Endothelial cell of umbilical vein (primary cell): ENCODE measurements around the gene MYO9A. TPM values are rescaled to one million over a fixed set of nuclear protein-coding genes. Genes with fewer than 3 reads are reported as not detected.

Experiments
- BruUV-seq: library from RNA; stranded (reverse); fragments of 400-500 nt; replicated peaks from 2 replicates; lab custom pipeline; 2021; lab: Mats Ljungman, UMichigan
- CTCF ChIA-PET: fragments of 300-600, 350-600 bp; sonication (Branson Sonifier 250); formaldehyde crosslinking; loops from one replicate; lab custom pipeline; 2021; ENCODE audit warnings: antibody characterized with exemption, inconsistent platforms; lab: Charles Lee
- POLR2A ChIA-PET: fragments of 300-600, 350-600 bp; sonication (Branson Sonifier 250); formaldehyde crosslinking; loops from one replicate; lab custom pipeline; 2021; ENCODE audit warnings: antibody characterized with exemption, inconsistent platforms; lab: Charles Lee
- DNase-seq: peaks from one replicate; pipeline ENCODE4 v3.0.0-alpha.2; 2011; ENCODE audit warnings: low read depth, low spot score
- FAIRE-seq: peaks from 2 replicates; lab custom pipeline; 2011; peaks lifted over from hg19 to GRCh38; lab: Jason Lieb, UNC
- H2AFZ ChIP-seq: 2 replicates; pipeline ENCODE4 v1.6.0; 2012; ENCODE audit warnings: low read depth, low read length, control low read depth, inconsistent platforms
- H3K27ac ChIP-seq: 2 replicates; pipeline ENCODE4 v1.5.1; 2011; ENCODE audit warnings: low read depth, mild to moderate bottlenecking, control low read depth, low read length, moderate library complexity; ENCODE audit not compliant: insufficient read depth
- H3K27me3 ChIP-seq, 2 experiments: 2 replicates each; pipeline versions ENCODE4 v1.6.0 to v1.6.1; 2011; ENCODE audit warnings: low read length in 2 of 2, mixed read lengths in 1 of 2; ENCODE audit not compliant: control insufficient read depth in 2 of 2, insufficient read depth in 2 of 2
- H3K36me3 ChIP-seq, 2 experiments: 2 replicates in 1 of 2; 3 replicates in 1 of 2; pipeline ENCODE4 v1.5.1; 2011; ENCODE audit warnings: low read length in 2 of 2, mild to moderate bottlenecking in 1 of 2, moderate library complexity in 1 of 2; ENCODE audit not compliant: control insufficient read depth in 2 of 2, insufficient read depth in 2 of 2; ENCODE audit errors: extremely low read depth in 1 of 2
- H3K4me1 ChIP-seq: 3 replicates; pipeline ENCODE4 v1.5.1; 2011; ENCODE audit warnings: mild to moderate bottlenecking, low read length; ENCODE audit not compliant: control insufficient read depth, insufficient read depth; ENCODE audit errors: extremely low read depth
- H3K4me2 ChIP-seq: 2 replicates; pipeline ENCODE4 v1.6.1; 2011; ENCODE audit warnings: low read length, control low read depth, mixed read lengths; ENCODE audit not compliant: insufficient read depth
- H3K4me3 ChIP-seq, 3 experiments: fragments of 200-600 bp in 1 of 3; sonication (generic), shearing (Covaris generic) in 1 of 3; replicated peaks in 1 of 3; 2 replicates each; pipeline ENCODE4 v1.5.1; 2011 to 2016; ENCODE audit warnings: control low read depth in 3 of 3, low read length in 3 of 3, mild to moderate bottlenecking in 2 of 3, inconsistent platforms in 1 of 3, low read depth in 1 of 3, moderate library complexity in 1 of 3; ENCODE audit not compliant: insufficient read depth in 1 of 3
- H3K79me2 ChIP-seq: 2 replicates; pipeline ENCODE4 v1.6.0; 2012; ENCODE audit warnings: low read length, inconsistent platforms; ENCODE audit not compliant: control insufficient read depth, insufficient read depth
- H3K9ac ChIP-seq: replicated peaks from 2 replicates; pipeline ENCODE3; 2011; ENCODE audit warnings: low read length, control low read depth; ENCODE audit not compliant: insufficient read depth; ENCODE audit errors: extremely low read depth
- H3K9me1 ChIP-seq: replicated peaks from 3 replicates; pipeline ENCODE4 v1.6.0; 2011; ENCODE audit warnings: mild to moderate bottlenecking, low read length; ENCODE audit not compliant: control insufficient read depth, insufficient read depth; ENCODE audit errors: extremely low read depth
- H3K9me3 ChIP-seq: replicated peaks from 2 replicates; pipeline ENCODE4 v1.5.1; 2012; ENCODE audit warnings: low read length, inconsistent platforms; ENCODE audit not compliant: control insufficient read depth, insufficient read depth
- H4K20me1 ChIP-seq: replicated peaks from 2 replicates; pipeline ENCODE3; 2011; ENCODE audit warnings: mild to moderate bottlenecking, low read length; ENCODE audit not compliant: control insufficient read depth, insufficient read depth; ENCODE audit errors: extremely low read depth
- CTCF ChIP-seq, 2 donors: IDR thresholded peaks; 1 replicate in 1 of 2; 2 replicates in 1 of 2; pipeline ENCODE4 v1.5.1; 2011; ENCODE audit warnings: low read length in 2 of 2, mild to moderate bottlenecking in 2 of 2, moderate library complexity in 2 of 2, control low read depth in 1 of 2, inconsistent platforms in 1 of 2, low read depth in 1 of 2; ENCODE audit not compliant: insufficient read depth in 1 of 2; ENCODE audit errors: extremely low read depth in 1 of 2
- EZH2 ChIP-seq: IDR thresholded peaks from 2 replicates; pipeline ENCODE4 v1.6.1; 2012; ENCODE audit warnings: borderline replicate concordance, low read depth, mild to moderate bottlenecking, moderate library complexity, low read length, inconsistent platforms; ENCODE audit not compliant: severe bottlenecking
- FOS ChIP-seq: IDR thresholded peaks from 2 replicates; pipeline ENCODE4 v1.6.1; 2011; ENCODE audit warnings: mild to moderate bottlenecking, low read length, moderate library complexity, borderline replicate concordance; ENCODE audit not compliant: insufficient read depth
- GATA2 ChIP-seq: IDR thresholded peaks from 2 replicates; pipeline ENCODE4 v1.7.0; 2011; ENCODE audit warnings: low read depth, mild to moderate bottlenecking, moderate library complexity, mixed read lengths, low read length; ENCODE audit not compliant: insufficient read length, insufficient read depth
- JUN ChIP-seq: IDR thresholded peaks from 2 replicates; pipeline ENCODE4 v1.6.1; 2011; ENCODE audit warnings: borderline replicate concordance, low read depth; ENCODE audit not compliant: insufficient read length, insufficient read depth
- MAX ChIP-seq: IDR thresholded peaks from 2 replicates; pipeline ENCODE4 v1.6.1; 2011; ENCODE audit not compliant: insufficient read depth, insufficient read length
- MYC ChIP-seq: IDR thresholded peaks from one replicate; pipeline ENCODE4 v1.6.1; 2011; ENCODE audit warnings: mild to moderate bottlenecking, low read depth, low read length
- POLR2A ChIP-seq: IDR thresholded peaks from 2 replicates; pipeline ENCODE4 v1.6.1; 2012; ENCODE audit warnings: low read depth, mild to moderate bottlenecking, control low read depth, low read length
- POLR2AphosphoS5 ChIP-seq: IDR thresholded peaks from 2 replicates; pipeline ENCODE4 v1.6.1; 2012; ENCODE audit warnings: low read depth, mild to moderate bottlenecking, control low read depth, low read length, moderate library complexity; ENCODE audit not compliant: insufficient read depth
- dilution Hi-C: fragments of 300-500 bp; cut with MboI; formaldehyde crosslinking; loops from one replicate; pipeline ENCODE4 v1.15.0; 2019; ENCODE audit warnings: low sequenced_read_pairs; ENCODE audit not compliant: extremely low pct_ligation_motif_present
- intact Hi-C: fragments of 100-400 bp; cut with micrococcal nuclease; formaldehyde crosslinking; loops from one replicate; pipeline ENCODE4 v1.10.0; 2022
- polyA plus RNA-seq, 4 experiments: library from polyadenylated mRNA; depleted of rRNA in 3 of 4; stranded (reverse) in 3 of 4; unstranded in 1 of 4; fragments of >200 nt; gene quantifications; 2 replicates each; pipeline versions ENCODE4 v1.2.1 to v1.2.3, GENCODE V29; 2011 to 2012; ENCODE audit warnings: missing spikeins in 1 of 4
- total RNA-seq: library from RNA; stranded (reverse); gene quantifications from 2 replicates; pipeline ENCODE4 v1.2.3, GENCODE V29; 2021

The MYO9A gene
- total and polyA plus RNA-seq, 2 donors (not counting 3 experiments of a cell fraction or from before 2014, with no cell fraction given): 6.4 to 30.3 TPM

GRCh38 chr15:71815301-71815700, 302.6 kb downstream of the MYO9A start:
- no peaks in the 10 kb centered on the region for H3K27me3 ChIP-seq
- H3K79me2 ChIP-seq: no peaks in the 10 kb centered on the region
- POLR2A ChIA-PET: no interaction called here
- CTCF ChIA-PET: no interaction called here
- H3K9me1 ChIP-seq: no peaks in the 10 kb centered on the region
- no peaks in the 10 kb centered on the region for H3K4me1 ChIP-seq
- no peak overlapping the region for H3K27ac ChIP-seq
- dilution Hi-C loops: no loop called here
- no peak overlapping the region for H3K4me2 ChIP-seq
- intact Hi-C loops: no loop called here
- no TSS peak for BruUV-seq
- H2AFZ ChIP-seq: no peak overlapping the region
- no peak overlapping the region for H3K9ac ChIP-seq
- no peak for DNase-seq
- no peaks in the 10 kb centered on the region for H3K9me3 ChIP-seq
- H3K36me3 ChIP-seq: no peaks in the 10 kb centered on the region
- no peaks in the 10 kb centered on the region for H4K20me1 ChIP-seq
- TF ChIP-seq FOS (no peak), POLR2A (no peak), POLR2AphosphoS5 (no peak), CTCF (IDR thresholded peaks at IDR 0.05; ENCODE audit: extremely low read depth in 1 of 2, insufficient read depth in 1 of 2, low read depth in 1 of 2, low read length in 2 of 2) (no peak), GATA2 (no peak), MAX (no peak), JUN (no peak), MYC (no peak), EZH2 (no peak)
- no peak overlapping the region for H3K4me3 ChIP-seq
- no peak for FAIRE-seq
